GM21717 (cell line): ENCODE measurements around the gene DZANK1.
"Not testable (repeated sequence)": the region's sequence is repeated elsewhere in the genome, so short reads cannot be mapped to it uniquely, and the experiment has no call there.

ENCODE experiments used
- ATAC-seq: cut with Tn5 transposase; IDR thresholded peaks from one replicate; pipeline ENCODE4 v1.9.1; 2021; ENCODE audit warnings: mild to moderate bottlenecking, moderate library complexity; ENCODE audit not compliant: unreplicated experiment

Gene DZANK1

DNA sequence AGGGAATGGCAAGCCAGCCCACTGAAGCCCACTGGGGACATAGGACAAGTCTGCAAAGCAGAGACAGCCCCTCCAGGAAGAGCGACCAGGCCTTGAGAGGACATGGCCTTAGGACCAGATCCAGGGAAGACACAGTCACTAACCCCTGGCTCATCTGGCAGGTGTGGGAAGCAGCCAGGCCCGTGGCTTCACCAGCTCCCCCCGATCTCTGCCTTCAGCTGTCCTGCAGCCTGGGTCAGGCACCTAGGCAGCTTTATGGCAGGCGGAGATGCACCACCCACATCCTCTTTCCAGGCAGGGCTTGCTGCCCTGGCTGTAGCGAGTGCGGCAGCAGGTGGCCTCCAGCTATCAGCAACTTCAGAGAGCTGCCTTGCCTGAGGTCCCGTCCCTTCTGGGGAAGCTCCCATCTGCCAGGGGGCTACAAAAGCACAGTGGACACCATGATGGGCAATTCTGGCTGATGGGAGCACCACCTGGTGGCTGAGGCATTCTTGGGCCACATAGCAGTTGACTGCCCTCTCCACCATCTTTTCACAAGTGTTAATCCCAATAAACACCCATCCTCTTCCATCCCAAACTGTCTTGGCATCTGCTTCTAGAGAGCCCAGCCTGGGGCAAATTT lies 85.8 kb downstream of the DZANK1 start:
- ATAC-seq: no peak

- ATAC-seq: no peak
Measured at GRCh38 chr20:18377896-18378481, 88.8 kb downstream of the DZANK1 start.

DNA sequence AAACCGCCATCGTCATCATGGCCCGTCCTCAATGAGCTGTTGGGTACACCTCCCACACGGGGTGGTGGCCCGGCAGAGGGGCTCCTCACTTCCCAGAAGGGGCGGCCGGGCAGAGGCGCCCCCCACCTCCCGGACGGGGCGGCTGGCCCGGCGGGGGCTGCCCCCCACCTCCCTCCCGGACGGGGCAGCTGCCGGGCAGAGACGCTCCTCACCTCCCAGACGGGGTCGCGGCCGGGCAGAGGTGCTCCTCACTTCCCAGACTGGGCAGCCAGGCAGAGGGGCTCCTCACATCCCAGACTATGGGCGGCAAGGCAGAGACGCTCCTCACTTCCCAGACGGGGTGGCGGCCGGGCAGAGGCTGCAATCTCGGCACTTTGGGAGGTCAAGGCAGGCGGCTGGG lies 91.3 kb downstream of the DZANK1 start:
- ATAC-seq: not testable (repeated sequence)

GRCh38 chr20:18372296-18372695 lies 94.5 kb downstream of the DZANK1 start:
- ATAC-seq: no peak

- no peak for ATAC-seq
Measured at GRCh38 chr20:18364768-18365167, 102.1 kb downstream of the DZANK1 start.

GRCh38 chr20:18363708-18364107 lies 103.1 kb downstream of the DZANK1 start:
- ATAC-seq: no peak

DNA sequence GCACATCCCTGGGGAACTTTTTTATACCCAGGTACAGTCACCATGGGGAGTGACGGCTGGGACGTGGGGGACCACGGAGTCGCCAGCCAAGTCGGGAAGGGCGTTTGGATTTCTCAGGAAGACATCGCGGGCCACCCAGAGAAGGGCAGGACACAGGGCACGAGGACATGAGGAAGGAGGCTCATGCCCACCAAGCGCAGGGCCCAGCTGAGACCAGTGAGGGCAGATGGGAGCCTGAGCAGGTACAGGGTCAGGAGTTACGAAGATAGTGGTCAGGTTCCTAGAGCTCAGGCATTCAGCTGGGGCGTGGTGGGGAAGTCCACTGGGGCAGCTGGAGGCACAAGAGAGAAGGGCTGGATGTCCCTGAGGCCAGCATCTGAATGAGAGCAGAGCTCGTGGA lies 103.9 kb downstream of the DZANK1 start:
- ATAC-seq: no peak

DNA sequence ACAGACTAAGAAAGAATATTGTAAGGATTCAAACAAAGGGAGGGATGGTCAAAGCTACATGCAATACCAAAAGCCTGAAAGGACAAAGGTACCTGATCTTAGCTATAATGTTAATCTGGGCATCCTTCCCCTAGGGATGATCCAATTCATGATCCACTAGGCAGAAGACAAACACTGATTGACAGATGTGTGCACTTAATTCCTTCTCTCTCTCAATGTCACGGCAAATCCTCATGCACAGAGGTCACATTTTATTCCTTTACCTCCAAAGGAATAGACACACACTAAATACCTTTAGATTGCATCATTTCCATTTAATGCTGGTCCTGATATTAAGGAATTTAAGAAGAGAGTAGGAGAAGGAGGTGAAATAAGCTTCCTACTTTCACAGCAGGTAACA lies 105.2 kb downstream of the DZANK1 start:
- no peak for ATAC-seq

DNA sequence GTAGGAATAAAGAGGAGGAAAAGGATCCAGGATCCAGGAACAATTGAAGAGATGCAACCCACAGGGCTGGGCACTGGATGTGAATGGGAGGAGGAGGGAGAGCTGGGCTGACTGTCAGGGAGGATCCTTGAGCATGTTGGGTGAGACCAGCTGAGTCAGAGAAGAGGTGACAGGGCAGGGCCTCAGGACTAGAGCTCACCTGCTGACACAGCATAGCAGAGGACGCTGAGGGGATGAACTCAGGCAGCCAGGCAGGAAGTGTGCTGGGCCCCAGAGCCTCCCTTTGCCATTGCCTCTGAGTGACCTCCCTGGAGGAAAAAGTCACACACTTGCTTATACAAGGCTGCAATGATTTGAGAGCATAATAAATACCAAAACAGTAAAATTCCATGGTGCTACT lies 106.2 kb downstream of the DZANK1 start:
- no peak for ATAC-seq

DNA sequence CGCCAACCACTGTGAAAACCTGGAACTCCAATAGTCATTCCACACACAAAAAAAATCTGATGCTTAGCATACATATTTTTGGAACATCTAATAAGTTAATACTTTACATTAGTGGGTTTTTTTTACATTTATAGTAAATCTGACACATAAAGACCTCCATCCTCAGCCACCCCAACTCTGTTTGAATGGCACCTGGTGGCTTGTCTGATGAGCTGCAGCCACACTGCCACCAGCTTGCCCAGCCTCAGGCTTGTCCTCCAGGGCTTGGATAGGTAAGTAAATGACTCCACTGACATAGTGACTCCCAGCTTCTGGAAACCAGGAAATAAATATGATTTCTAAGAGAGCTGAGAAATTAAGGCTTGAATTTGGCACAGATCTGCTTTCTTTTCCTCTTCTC lies 107.0 kb downstream of the DZANK1 start:
- no peak for ATAC-seq

DNA sequence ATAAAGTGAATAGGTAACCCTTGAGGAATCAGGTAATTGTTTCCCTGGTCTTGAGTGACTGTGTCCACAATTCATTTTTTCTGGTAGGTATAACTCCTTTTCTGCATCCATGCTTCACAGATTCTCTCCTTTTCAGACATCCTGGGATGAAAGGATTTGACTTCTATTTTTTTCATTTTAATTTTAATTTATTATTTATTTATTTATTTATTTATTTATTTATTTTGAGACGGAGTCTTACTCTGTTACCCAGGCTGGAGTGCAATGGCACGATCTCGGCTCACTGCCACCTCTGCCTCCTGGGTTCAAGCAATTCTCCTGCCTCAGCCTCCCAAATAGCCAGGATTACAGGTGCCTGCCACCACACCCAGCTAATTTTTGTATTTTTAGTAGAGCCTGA lies 117.1 kb downstream of the DZANK1 start:
- ATAC-seq: not testable (repeated sequence)
